T-helper 2 cell treated with Interferon-gamma antibody and Interleukin-4, amounts not matched to agents 5 μg/mL and 100 μg/mL, for 36 hours (primary cell): Measurements from ENCODE around the gene AMFR.
A peak's percentile ranks its signal among the peaks of the same experiment; 100 is the strongest.

Experiments
- DNase-seq: peaks from one replicate; pipeline ENCODE4 v3.0.0; 2021; ENCODE audit warnings: low spot score
- H3K27ac Mint-ChIP-seq: one replicate; pipeline ENCODE4 v1.8.0; 2021; ENCODE audit warnings: mild to moderate bottlenecking, mixed read lengths
- H3K27me3 Mint-ChIP-seq: one replicate; pipeline ENCODE4 v1.8.0; 2021; ENCODE audit warnings: low read depth, mixed read lengths
- H3K36me3 Mint-ChIP-seq: one replicate; pipeline ENCODE4 v1.8.0; 2021; ENCODE audit warnings: low read depth, mixed read lengths
- H3K4me1 Mint-ChIP-seq: one replicate; pipeline ENCODE4 v1.8.0; 2021; ENCODE audit warnings: low read depth, mixed read lengths
- H3K4me3 Mint-ChIP-seq: one replicate; pipeline ENCODE4 v1.8.0; 2022; ENCODE audit warnings: mild to moderate bottlenecking, moderate library complexity, mixed read lengths
- H3K9me3 Mint-ChIP-seq: one replicate; pipeline ENCODE4 v1.8.0; 2021; ENCODE audit warnings: mixed read lengths

AMFR gene

GRCh38 chr16:56357241-56357764 lies 68.0 kb downstream of the AMFR start:
- no peak for DNase-seq
- H3K4me1 Mint-ChIP-seq = peaks cover 27% of the 10 kb centered on the region
- H3K36me3 Mint-ChIP-seq = peaks cover 3% of the 10 kb centered on the region
- H3K4me3 Mint-ChIP-seq = peak overlapping the region; percentile 85
- peak overlapping the region; percentile 94 for H3K27ac Mint-ChIP-seq
- no peaks in the 10 kb centered on the region for H3K27me3 Mint-ChIP-seq
- no peaks in the 10 kb centered on the region for H3K9me3 Mint-ChIP-seq

DNA sequence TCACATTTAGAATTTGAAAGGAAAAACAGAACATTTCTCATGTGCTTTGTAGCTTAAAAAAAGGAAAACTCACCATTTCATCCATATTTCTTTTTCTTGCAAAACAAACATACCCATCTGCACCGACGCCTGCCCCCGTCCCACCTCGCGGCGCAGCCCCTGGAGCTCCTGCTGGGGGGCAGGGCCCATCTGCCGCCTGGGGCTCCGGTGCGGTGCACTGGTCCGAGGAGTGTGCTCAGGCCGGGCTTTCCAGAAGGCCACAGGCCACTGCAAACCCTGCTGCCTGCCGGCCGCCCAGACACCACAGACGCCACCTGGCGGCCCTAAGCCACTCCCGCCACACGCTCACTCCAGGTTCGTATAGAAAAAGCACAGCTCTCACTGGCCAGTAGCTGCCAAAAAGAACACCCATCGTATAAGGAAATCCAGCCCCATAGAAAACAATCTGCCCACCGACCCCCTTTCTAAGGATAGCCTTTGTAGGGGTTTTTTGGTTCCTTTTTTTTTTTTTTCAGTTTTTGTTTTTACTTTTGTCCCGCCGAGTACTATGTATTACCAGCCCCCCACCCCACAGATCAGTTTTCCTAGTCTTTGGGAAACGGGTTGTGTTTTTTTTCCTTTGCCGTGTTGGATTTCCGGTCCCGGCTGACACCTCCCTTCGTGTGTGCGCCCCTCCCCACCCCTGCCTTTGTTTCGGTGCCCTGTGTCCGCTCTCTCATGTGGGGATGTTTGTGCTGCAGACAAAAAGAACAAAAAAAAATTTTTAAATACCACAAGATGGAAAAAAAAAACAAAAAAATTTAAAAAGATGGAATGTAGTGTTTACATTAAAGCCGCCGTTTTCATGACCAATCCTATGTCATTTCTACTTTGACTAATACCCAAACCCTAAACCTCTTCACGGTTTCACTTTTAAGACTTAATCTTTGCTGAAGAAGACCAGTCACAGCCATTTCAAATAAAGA lies 68.8 kb downstream of the AMFR start:
- DNase-seq = peak; percentile 66
- Mint-ChIP-seq H3K27ac (peak overlapping the region; percentile 94), H3K27me3 (peaks cover 2% of the 10 kb centered on the region), H3K4me1 (peaks cover 27% of the 10 kb centered on the region), H3K4me3 (peak overlapping the region; percentile 85), H3K36me3 (peaks cover 2% of the 10 kb centered on the region), H3K9me3 (no peaks in the 10 kb centered on the region)

DNA sequence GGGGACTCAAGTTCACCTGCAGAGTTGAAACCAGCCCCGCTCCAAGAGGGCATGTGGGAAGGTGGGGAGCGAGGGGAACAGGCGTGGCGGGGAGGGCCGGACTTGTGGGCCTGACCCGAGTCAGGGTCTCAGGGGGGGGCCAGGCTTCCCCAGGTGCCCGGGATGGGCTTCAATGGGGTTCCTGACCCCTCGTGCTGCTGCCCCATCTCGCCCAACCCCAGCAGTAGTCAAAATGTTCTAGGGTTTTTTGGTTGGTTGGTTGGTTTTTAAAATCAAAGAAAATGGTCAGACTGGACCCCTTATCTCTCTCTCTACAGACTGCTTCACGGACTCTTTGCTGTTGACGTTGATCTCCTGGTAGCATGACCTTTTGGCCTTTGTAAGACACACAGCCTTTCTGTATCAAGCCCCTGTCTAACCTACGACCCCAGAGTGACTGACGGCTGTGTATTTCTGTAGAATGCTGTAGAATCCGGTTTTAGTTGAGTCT lies 69.5 kb downstream of the AMFR start:
- Mint-ChIP-seq H3K9me3 (no peaks in the 10 kb centered on the region), H3K4me1 (peaks cover 27% of the 10 kb centered on the region), H3K27ac (peak overlapping the region; percentile 94), H3K36me3 (no peaks in the 10 kb centered on the region), H3K27me3 (peaks cover 2% of the 10 kb centered on the region), H3K4me3 (peak overlapping the region; percentile 85)
- DNase-seq = no peak

DNA sequence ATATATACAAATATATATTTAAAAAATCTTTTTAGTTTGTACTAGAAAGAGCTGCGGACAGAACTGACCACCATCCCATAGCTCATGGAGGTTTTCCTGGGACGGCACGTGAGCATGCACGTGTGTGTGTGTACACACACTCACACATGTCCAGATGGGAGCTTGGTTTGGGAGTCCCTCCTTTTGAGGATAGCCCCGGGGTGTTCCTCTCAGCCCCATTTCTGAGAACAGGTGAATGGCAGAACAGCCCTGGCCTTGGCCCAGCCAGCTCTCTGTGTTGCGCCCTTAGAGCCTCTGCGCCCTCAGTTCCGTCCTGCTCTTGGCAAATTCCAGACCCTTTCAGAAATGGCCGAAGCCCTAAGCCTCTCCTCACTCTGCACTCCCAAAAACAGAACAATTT lies 70.1 kb downstream of the AMFR start:
- no peak overlapping the region for H3K4me3 Mint-ChIP-seq
- H3K36me3 Mint-ChIP-seq = no peaks in the 10 kb centered on the region
- peaks cover 2% of the 10 kb centered on the region for H3K27me3 Mint-ChIP-seq
- H3K4me1 Mint-ChIP-seq = peaks cover 27% of the 10 kb centered on the region
- H3K9me3 Mint-ChIP-seq = no peaks in the 10 kb centered on the region
- no peak overlapping the region for H3K27ac Mint-ChIP-seq
- DNase-seq = no peak

DNA sequence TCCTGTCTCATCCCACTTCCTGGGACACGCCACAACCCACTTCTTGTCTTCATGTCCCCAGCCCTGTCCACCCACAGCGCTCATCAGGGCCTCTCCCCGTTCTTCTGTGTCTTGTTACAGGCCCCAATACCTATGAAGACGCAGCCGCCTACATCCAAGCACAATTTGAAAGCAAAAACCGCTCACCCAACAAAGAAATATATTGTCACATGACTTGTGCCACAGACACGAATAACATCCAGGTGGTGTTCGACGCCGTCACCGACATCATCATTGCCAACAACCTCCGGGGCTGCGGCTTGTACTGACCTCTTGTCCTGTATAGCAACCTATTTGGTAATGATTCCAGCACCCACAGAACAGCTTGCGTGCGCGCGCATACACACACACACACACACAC lies 70.6 kb downstream of the AMFR start:
- no peaks in the 10 kb centered on the region for H3K36me3 Mint-ChIP-seq
- no peaks in the 10 kb centered on the region for H3K9me3 Mint-ChIP-seq
- no peak overlapping the region for H3K4me3 Mint-ChIP-seq
- peaks cover 2% of the 10 kb centered on the region for H3K27me3 Mint-ChIP-seq
- no peak for DNase-seq
- H3K4me1 Mint-ChIP-seq = peaks cover 25% of the 10 kb centered on the region
- no peak overlapping the region for H3K27ac Mint-ChIP-seq

DNA sequence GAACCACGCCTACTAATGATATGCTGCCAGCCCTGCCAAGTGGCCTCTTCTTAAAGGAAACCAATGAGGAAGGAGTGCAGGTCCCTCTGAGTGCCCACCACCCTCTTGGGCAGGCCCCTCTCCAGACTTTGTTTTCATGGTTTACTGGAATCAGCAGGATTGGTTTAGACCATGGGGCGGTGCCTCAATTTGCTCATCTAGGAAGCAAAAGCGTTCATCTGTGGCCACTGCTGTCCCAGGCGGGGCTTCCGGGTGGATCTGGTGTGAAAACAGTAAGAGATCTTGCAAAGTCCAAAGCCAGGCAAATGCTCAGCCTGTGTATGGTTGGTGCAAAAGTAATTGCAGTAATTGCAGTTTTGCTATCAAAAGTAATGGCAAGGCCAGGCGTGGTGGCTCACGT lies 71.3 kb downstream of the AMFR start:
- Mint-ChIP-seq H3K27me3 (peaks cover 2% of the 10 kb centered on the region), H3K27ac (no peak overlapping the region), H3K9me3 (no peaks in the 10 kb centered on the region), H3K4me1 (peaks cover 23% of the 10 kb centered on the region), H3K36me3 (no peaks in the 10 kb centered on the region), H3K4me3 (no peak overlapping the region)
- no peak for DNase-seq

- H3K36me3 Mint-ChIP-seq = no peaks in the 10 kb centered on the region
- H3K27me3 Mint-ChIP-seq = peaks cover 2% of the 10 kb centered on the region
- peaks cover 23% of the 10 kb centered on the region for H3K4me1 Mint-ChIP-seq
- no peaks in the 10 kb centered on the region for H3K9me3 Mint-ChIP-seq
- no peak overlapping the region for H3K4me3 Mint-ChIP-seq
- DNase-seq = no peak
- H3K27ac Mint-ChIP-seq = no peak overlapping the region
Measured at GRCh38 chr16:56353054-56353921, 72.1 kb downstream of the AMFR start.

DNA sequence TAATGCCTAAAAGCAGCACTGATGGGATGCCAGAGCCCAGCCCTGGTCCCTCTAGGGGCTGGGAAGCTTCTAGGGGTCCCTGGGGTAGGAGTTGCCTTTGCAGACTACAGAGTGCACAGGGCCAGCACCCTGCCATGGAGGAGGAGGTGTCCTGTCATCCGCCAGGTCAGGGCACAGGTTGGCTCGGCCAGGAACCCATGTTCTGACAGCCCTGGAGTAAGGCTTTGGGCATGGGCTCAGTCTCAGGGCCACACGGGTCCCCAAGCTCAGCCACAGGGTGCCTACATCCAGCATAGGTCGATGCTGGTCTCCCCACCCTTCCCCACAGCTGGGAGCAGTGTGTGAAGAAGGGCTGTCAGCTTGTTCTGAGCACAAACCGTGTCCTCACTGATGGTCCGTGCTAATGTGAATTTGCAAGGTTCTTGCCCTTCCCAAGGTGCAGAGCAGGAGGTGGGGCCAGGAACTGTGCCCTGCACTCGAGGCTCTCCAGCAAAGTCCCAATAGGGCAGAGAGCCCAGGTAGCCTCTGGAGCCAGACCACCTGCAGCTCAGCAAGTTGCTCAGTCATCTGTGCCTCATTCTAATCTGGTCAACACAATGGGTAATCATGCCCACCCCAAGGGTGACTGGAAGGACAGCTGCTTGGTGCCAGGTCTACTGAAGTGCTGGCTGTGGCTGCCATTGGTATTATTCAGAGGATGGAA lies 72.8 kb downstream of the AMFR start:
- Mint-ChIP-seq H3K36me3 (no peaks in the 10 kb centered on the region), H3K9me3 (no peaks in the 10 kb centered on the region), H3K4me3 (no peak overlapping the region), H3K27me3 (peaks cover 2% of the 10 kb centered on the region), H3K27ac (no peak overlapping the region), H3K4me1 (peaks cover 18% of the 10 kb centered on the region)
- no peak for DNase-seq

- no peak for DNase-seq
- Mint-ChIP-seq H3K27me3 (peaks cover 2% of the 10 kb centered on the region), H3K9me3 (no peaks in the 10 kb centered on the region), H3K4me3 (no peak overlapping the region), H3K27ac (no peak overlapping the region), H3K4me1 (peaks cover 10% of the 10 kb centered on the region), H3K36me3 (no peaks in the 10 kb centered on the region)
Measured at GRCh38 chr16:56351481-56351880, 73.9 kb downstream of the AMFR start.

- Mint-ChIP-seq H3K4me1 (peaks cover 4% of the 10 kb centered on the region), H3K9me3 (no peaks in the 10 kb centered on the region), H3K27me3 (peaks cover 2% of the 10 kb centered on the region), H3K36me3 (no peaks in the 10 kb centered on the region), H3K4me3 (no peak overlapping the region), H3K27ac (no peak overlapping the region)
- DNase-seq = no peak
Measured at GRCh38 chr16:56350491-56351405, 74.6 kb downstream of the AMFR start.

GRCh38 chr16:56349711-56350161 lies 75.6 kb downstream of the AMFR start:
- peaks cover 2% of the 10 kb centered on the region for H3K4me1 Mint-ChIP-seq
- H3K27ac Mint-ChIP-seq = no peak overlapping the region
- no peak for DNase-seq
- no peak overlapping the region for H3K4me3 Mint-ChIP-seq
- H3K9me3 Mint-ChIP-seq = no peaks in the 10 kb centered on the region
- peaks cover 2% of the 10 kb centered on the region for H3K27me3 Mint-ChIP-seq
- H3K36me3 Mint-ChIP-seq = no peaks in the 10 kb centered on the region

- Mint-ChIP-seq H3K4me1 (no peaks in the 10 kb centered on the region), H3K9me3 (no peaks in the 10 kb centered on the region), H3K27me3 (peaks cover 2% of the 10 kb centered on the region), H3K4me3 (no peak overlapping the region), H3K27ac (no peak overlapping the region), H3K36me3 (no peaks in the 10 kb centered on the region)
- no peak for DNase-seq
Measured at GRCh38 chr16:56349086-56349415, 76.3 kb downstream of the AMFR start.
